HCT116 (cell line): Measurements from ENCODE around the gene ORAI2. TPM values are rescaled to one million over a fixed set of nuclear protein-coding genes. Genes with fewer than 3 reads are reported as not detected.
"Not testable (repeated sequence)": the region's sequence is repeated elsewhere in the genome, so short reads cannot be mapped to it uniquely, and the experiment has no call there.

ENCODE experiments used
- ATAC-seq: fragments of 200-7000 bp; cut with Tn5 transposase; 2 replicates; pipeline ENCODE4 v1.9.1; 2020; ENCODE audit warnings: mild to moderate bottlenecking, moderate library complexity
- BruUV-seq: library from RNA; stranded (reverse); fragments of 400-500 nt; replicated peaks from 2 replicates; lab custom pipeline; 2021; lab: Mats Ljungman, UMichigan
- CTCF ChIA-PET: fragments of 300-600 bp; sonication (Branson Sonifier 250); formaldehyde crosslinking; loops from one replicate; lab custom pipeline; 2021; ENCODE audit warnings: antibody characterized with exemption; lab: Charles Lee
- POLR2A ChIA-PET: fragments of 300-600, 350-600 bp; sonication (Branson Sonifier 250); formaldehyde crosslinking; loops from one replicate; lab custom pipeline; 2021; ENCODE audit warnings: antibody characterized with exemption; lab: Charles Lee
- RAD21 ChIA-PET, 2 experiments: fragments of 300-600 bp; sonication (Branson Sonifier 250); formaldehyde crosslinking; loops; one replicate each; lab custom pipeline; 2023; ENCODE audit warnings: low total read pairs in 2 of 2; ENCODE audit not compliant: uncharacterized antibody in 2 of 2, unreplicated experiment in 2 of 2, low non-redundant PET in 1 of 2; lab: Charles Lee
- DNase-seq: peaks from one replicate; pipeline ENCODE4 v3.0.0-alpha.2; 2010; ENCODE audit warnings: low read depth, low spot score
- H2AFZ ChIP-seq: fragments of 200-600 bp; shearing (Covaris generic), sonication (generic); 2 replicates; pipeline ENCODE4 v1.6.1; 2017; ENCODE audit warnings: low read depth, mixed run types, mixed read lengths, antibody characterized with exemption, low read length; ENCODE audit not compliant: poor library complexity, severe bottlenecking
- H3K27ac ChIP-seq: 2 replicates; pipeline ENCODE4 v1.5.1; 2012; ENCODE audit warnings: low read depth, low read length
- H3K27me3 ChIP-seq: fragments of 200-600 bp; sonication (generic); 2 replicates; pipeline ENCODE4 v1.6.1; 2016; ENCODE audit warnings: mixed run types, low read length, mixed read lengths; ENCODE audit not compliant: insufficient read depth
- H3K36me3 ChIP-seq, 2 experiments: fragments of 200-500 bp in 1 of 2; fragments of 200-600 bp in 1 of 2; sonication (Bioruptor generic) in 1 of 2; sonication (generic) in 1 of 2; 2 replicates each; pipeline versions ENCODE4 v1.5.1 to v1.6.1; 2014 to 2016; ENCODE audit warnings: low read length in 2 of 2, inconsistent platforms in 1 of 2, mixed read lengths in 1 of 2, mixed run types in 1 of 2; ENCODE audit not compliant: insufficient read depth in 2 of 2, control insufficient read depth in 1 of 2
- H3K4me1 ChIP-seq, 2 experiments: fragments of 200-600 bp in 1 of 2; sonication (generic) in 1 of 2; 2 replicates each; pipeline versions ENCODE4 v1.5.1 to v1.6.1; 2012 to 2017; ENCODE audit warnings: low read length in 2 of 2, inconsistent platforms in 1 of 2, mild to moderate bottlenecking in 1 of 2, mixed read lengths in 1 of 2, mixed run types in 1 of 2, moderate library complexity in 1 of 2; ENCODE audit not compliant: insufficient read depth in 2 of 2, control insufficient read depth in 1 of 2
- H3K4me2 ChIP-seq: fragments of 200-600 bp; sonication (generic); 2 replicates; pipeline ENCODE4 v1.6.1; 2017; ENCODE audit warnings: mixed run types, low read length, mixed read lengths
- H3K4me3 ChIP-seq, 2 experiments: fragments of 200-600 bp in 1 of 2; sonication (generic) in 1 of 2; replicated peaks in 1 of 2; 2 replicates each; pipeline ENCODE4 v1.5.1; 2011 to 2016; ENCODE audit warnings: low read length in 2 of 2, control low read depth in 1 of 2, low read depth in 1 of 2, mild to moderate bottlenecking in 1 of 2, mixed read lengths in 1 of 2, mixed run types in 1 of 2
- H3K79me2 ChIP-seq: fragments of 200-600 bp; sonication (generic); 2 replicates; pipeline ENCODE4 v1.6.1; 2017; ENCODE audit warnings: mild to moderate bottlenecking, mixed run types, low read length, moderate library complexity, mixed read lengths; ENCODE audit not compliant: insufficient read depth
- H3K9ac ChIP-seq: fragments of 200-600 bp; sonication (generic); 2 replicates; pipeline ENCODE4 v1.6.1; 2016; ENCODE audit warnings: low read length, mixed read lengths
- H3K9me2 ChIP-seq: fragments of 200-600 bp; sonication (generic), shearing (Covaris generic); 2 replicates; pipeline ENCODE4 v1.6.1; 2017; ENCODE audit warnings: mixed run types, mild to moderate bottlenecking, moderate library complexity; ENCODE audit not compliant: insufficient read depth
- H3K9me3 ChIP-seq, 2 experiments: fragments of 200-500 bp in 1 of 2; fragments of 200-600 bp in 1 of 2; sonication (Bioruptor generic) in 1 of 2; sonication (generic) in 1 of 2; 2 replicates each; pipeline ENCODE4 v1.6.1; 2014 to 2017; ENCODE audit warnings: low read length in 2 of 2, mixed read lengths in 2 of 2, inconsistent platforms in 1 of 2, low read depth in 1 of 2, mild to moderate bottlenecking in 1 of 2, mixed run types in 1 of 2, moderate library complexity in 1 of 2; ENCODE audit not compliant: control insufficient read depth in 1 of 2, insufficient read depth in 1 of 2
- H4K20me1 ChIP-seq: fragments of 200-600 bp; sonication (generic), shearing (Covaris generic); 2 replicates; pipeline ENCODE4 v1.6.1; 2017; ENCODE audit warnings: mixed run types, mild to moderate bottlenecking, moderate library complexity; ENCODE audit not compliant: insufficient read depth
- FOSL1 ChIP-seq: IDR thresholded peaks from 2 replicates; pipeline ENCODE4 v1.6.1; 2012; ENCODE audit warnings: low read depth
- REST ChIP-seq: IDR thresholded peaks from 2 replicates; pipeline ENCODE4 v1.6.1; 2012; ENCODE audit warnings: low read depth
- SP1 ChIP-seq: IDR thresholded peaks from 2 replicates; pipeline ENCODE4 v1.6.1; 2012; ENCODE audit warnings: low read depth
- intact Hi-C: fragments of 100-400 bp; cut with micrococcal nuclease; formaldehyde crosslinking; loops from 2 replicates; pipeline ENCODE4 v1.10.0; 2022
- total RNA-seq: library from RNA; stranded (reverse); gene quantifications from one replicate; pipeline ENCODE4 v1.2.1, GENCODE V29; 2021; ENCODE audit not compliant: unreplicated experiment

Gene ORAI2
- total RNA-seq, 1 experiment from 2014 or later: 13.2 TPM

- H3K27me3 ChIP-seq: no peaks in the 10 kb centered on the region
- no peaks in the 10 kb centered on the region; a peak in 2 of 4 replicates for H3K36me3 ChIP-seq
- intact Hi-C loops: no loop called here
- TF ChIP-seq FOSL1: no peak
- no peak for TF ChIP-seq SP1
- no peak for TF ChIP-seq REST
- TF ChIP-seq, all 23 proteins: peak for 0
- POLR2A ChIA-PET: no interaction called here
- Histone ChIP-seq H3K79me2 (no peaks in the 10 kb centered on the region), H2AFZ (no peak overlapping the region), H3K4me1 (no peaks in the 10 kb centered on the region), H3K4me2 (no peak overlapping the region), H3K4me3 (no peak overlapping the region), H3K9me2 (no peaks in the 10 kb centered on the region), H3K9ac (no peak overlapping the region), H3K27ac (no peak overlapping the region), H3K9me3 (no peaks in the 10 kb centered on the region), H4K20me1 (no peaks in the 10 kb centered on the region)
- CTCF ChIA-PET: no interaction called here
- no peak for DNase-seq
- RAD21 ChIA-PET: no interaction called here
- ATAC-seq: no peak
- BruUV-seq: no TSS peak
These were observed 40.1 kb downstream of the ORAI2 start for GRCh38 chr7:102473271-102473991.

- H3K9ac ChIP-seq, H3K79me2 ChIP-seq, DNase-seq, H4K20me1 ChIP-seq, H2AFZ ChIP-seq, BruUV-seq, ATAC-seq, POLR2A ChIA-PET, H3K9me3 ChIP-seq, CTCF ChIA-PET, H3K9me2 ChIP-seq, H3K4me3 ChIP-seq, H3K36me3 ChIP-seq, RAD21 ChIA-PET, H3K4me2 ChIP-seq, intact Hi-C loops, H3K27ac ChIP-seq, H3K27me3 ChIP-seq, H3K4me1 ChIP-seq: not testable (repeated sequence)
These were observed 40.7 kb downstream of the ORAI2 start for GRCh38 chr7:102474116-102474515.

GRCh38 chr7:102474736-102475435 lies 41.5 kb downstream of the ORAI2 start:
- DNase-seq, RAD21 ChIA-PET, POLR2A ChIA-PET, H3K9me2 ChIP-seq, CTCF ChIA-PET, H4K20me1 ChIP-seq, intact Hi-C loops, H2AFZ ChIP-seq, H3K9me3 ChIP-seq, H3K27ac ChIP-seq, H3K36me3 ChIP-seq, H3K4me3 ChIP-seq, H3K9ac ChIP-seq, H3K4me1 ChIP-seq, H3K27me3 ChIP-seq, H3K4me2 ChIP-seq, BruUV-seq, H3K79me2 ChIP-seq, ATAC-seq: not testable (repeated sequence)
